Fibroblast of upper back skin (primary cell): Measurements from ENCODE around the gene MAG.

Experiments
- DNase-seq: peaks from one replicate; pipeline ENCODE4 v3.0.0-alpha.2; 2013

Gene MAG

GRCh38 chr19:35299523-35300338 is 7.8 kb downstream of the MAG start:
- no peak for DNase-seq

GRCh38 chr19:35300339-35300649 is 8.3 kb downstream of the MAG start:
- no peak for DNase-seq

- DNase-seq = no peak
These were observed 10.0 kb downstream of the MAG start for GRCh38 chr19:35301961-35302360.

GRCh38 chr19:35302446-35302845 is 10.5 kb downstream of the MAG start:
- DNase-seq = no peak

- no peak for DNase-seq
These were observed 11.5 kb downstream of the MAG start for GRCh38 chr19:35303357-35303915.

GRCh38 chr19:35304036-35304435 is 12.1 kb downstream of the MAG start:
- DNase-seq = no peak

- DNase-seq = no peak
These were observed 13.2 kb downstream of the MAG start for GRCh38 chr19:35305181-35305580.

GRCh38 chr19:35306473-35307246 is 14.7 kb downstream of the MAG start:
- no peak for DNase-seq

GRCh38 chr19:35307931-35308330 is 16.0 kb downstream of the MAG start:
- no peak for DNase-seq

- no peak for DNase-seq
These were observed 16.9 kb downstream of the MAG start for GRCh38 chr19:35308910-35309309.

- no peak for DNase-seq
These were observed 17.7 kb downstream of the MAG start for GRCh38 chr19:35309481-35310279.

- DNase-seq = no peak
These were observed 18.4 kb downstream of the MAG start for GRCh38 chr19:35310331-35310730.

- DNase-seq = no peak
These were observed 19.0 kb downstream of the MAG start for GRCh38 chr19:35310811-35311465.

- no peak for DNase-seq
These were observed 20.1 kb downstream of the MAG start for GRCh38 chr19:35311901-35312665.

- no peak for DNase-seq
These were observed 21.6 kb downstream of the MAG start for GRCh38 chr19:35313587-35313986.

GRCh38 chr19:35314031-35314430 is 22.1 kb downstream of the MAG start:
- DNase-seq = no peak

- no peak for DNase-seq
These were observed 23.0 kb downstream of the MAG start for GRCh38 chr19:35314858-35315470.

- DNase-seq = no peak
These were observed 23.9 kb downstream of the MAG start for GRCh38 chr19:35315883-35316282.

- no peak for DNase-seq
These were observed 24.6 kb downstream of the MAG start for GRCh38 chr19:35316560-35316959.

- DNase-seq = no peak
These were observed 25.6 kb downstream of the MAG start for GRCh38 chr19:35317464-35318043.
